ENCODE results near the gene CGB5.

- TF ChIP-seq POLR2A (IDR thresholded peaks at IDR 0.05; ENCODE audit: low read length) (no peak), GATA1 (IDR thresholded peaks at IDR 0.05; ENCODE audit: low read depth, low read length) (no peak)
These were observed 42.2 kb downstream of the CGB5 start for GRCh38 chr19:49085868-49086232.

Data from erythroblast (primary cell).